22Rv1 (cell line): ENCODE results near the gene DBF4.
"Not testable (repeated sequence)": the region's sequence is repeated elsewhere in the genome, so short reads cannot be mapped to it uniquely, and the experiment has no call there.

Experiments
- ZFX ChIP-seq: fragments of 450-650 bp; IDR thresholded peaks from 2 replicates; pipeline ENCODE4 v1.6.1; 2017; ENCODE audit warnings: antibody characterized with exemption, borderline replicate concordance
- TF ChIP-seq, protein P1 (sequence below): fragments of 450-650 bp; IDR thresholded peaks from 2 replicates; pipeline ENCODE4 v1.5.1; 2017; ENCODE audit warnings: mild to moderate bottlenecking

DNA sequence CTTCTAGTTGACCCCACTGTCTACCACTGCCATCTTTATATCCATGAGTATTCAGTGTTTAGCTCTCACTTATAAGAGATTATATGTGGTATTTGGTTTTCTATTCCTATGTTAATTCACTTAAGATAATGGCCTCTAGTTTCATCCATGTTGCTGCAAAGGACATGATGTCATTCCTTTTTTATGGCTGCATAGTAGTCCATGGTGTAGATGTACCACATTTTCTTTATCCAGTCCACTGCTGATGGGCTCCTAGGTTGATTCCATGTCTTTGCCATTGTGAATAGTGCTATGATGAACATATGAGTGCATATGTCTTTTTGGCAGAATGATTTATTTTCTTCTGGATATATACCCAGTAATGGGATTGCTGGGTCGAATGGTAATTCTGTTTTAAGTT, 47.9 kb upstream of the DBF4 start:
- TF ChIP-seq, protein P1, sequence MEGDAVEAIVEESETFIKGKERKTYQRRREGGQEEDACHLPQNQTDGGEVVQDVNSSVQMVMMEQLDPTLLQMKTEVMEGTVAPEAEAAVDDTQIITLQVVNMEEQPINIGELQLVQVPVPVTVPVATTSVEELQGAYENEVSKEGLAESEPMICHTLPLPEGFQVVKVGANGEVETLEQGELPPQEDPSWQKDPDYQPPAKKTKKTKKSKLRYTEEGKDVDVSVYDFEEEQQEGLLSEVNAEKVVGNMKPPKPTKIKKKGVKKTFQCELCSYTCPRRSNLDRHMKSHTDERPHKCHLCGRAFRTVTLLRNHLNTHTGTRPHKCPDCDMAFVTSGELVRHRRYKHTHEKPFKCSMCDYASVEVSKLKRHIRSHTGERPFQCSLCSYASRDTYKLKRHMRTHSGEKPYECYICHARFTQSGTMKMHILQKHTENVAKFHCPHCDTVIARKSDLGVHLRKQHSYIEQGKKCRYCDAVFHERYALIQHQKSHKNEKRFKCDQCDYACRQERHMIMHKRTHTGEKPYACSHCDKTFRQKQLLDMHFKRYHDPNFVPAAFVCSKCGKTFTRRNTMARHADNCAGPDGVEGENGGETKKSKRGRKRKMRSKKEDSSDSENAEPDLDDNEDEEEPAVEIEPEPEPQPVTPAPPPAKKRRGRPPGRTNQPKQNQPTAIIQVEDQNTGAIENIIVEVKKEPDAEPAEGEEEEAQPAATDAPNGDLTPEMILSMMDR = not testable (repeated sequence)
- TF ChIP-seq ZFX = not testable (repeated sequence)
